H9 (cell line): ENCODE measurements around the gene GNA12. TPM values are rescaled to one million over a fixed set of nuclear protein-coding genes. Genes with fewer than 3 reads are reported as not detected.

ENCODE experiments used
- DNase-seq: peaks from one replicate; pipeline ENCODE4 v3.0.0-alpha.2; 2017
- H2AFZ ChIP-seq: one replicate; pipeline ENCODE4 v1.6.1; 2013; ENCODE audit warnings: mild to moderate bottlenecking, low read length, control low read depth, moderate library complexity
- H2AK5ac ChIP-seq: 2 replicates; pipeline ENCODE4 v1.6.1; 2013; ENCODE audit warnings: low read length, control low read depth, mixed read lengths; ENCODE audit not compliant: insufficient read length
- H2BK120ac ChIP-seq: one replicate; pipeline ENCODE4 v1.6.1; 2013; ENCODE audit warnings: low read depth, mild to moderate bottlenecking, low read length, control low read depth, inconsistent platforms; ENCODE audit not compliant: poor library complexity, severe bottlenecking
- H2BK12ac ChIP-seq: 2 replicates; pipeline ENCODE4 v1.6.1; 2013; ENCODE audit warnings: low read length, control low read depth, mixed read lengths, low read depth; ENCODE audit not compliant: insufficient read length
- H2BK15ac ChIP-seq: 2 replicates; pipeline ENCODE4 v1.6.1; 2013; ENCODE audit warnings: low read depth, low read length, control low read depth
- H2BK20ac ChIP-seq: one replicate; pipeline ENCODE4 v1.6.1; 2013; ENCODE audit warnings: low read depth, mild to moderate bottlenecking, low read length, control low read depth, inconsistent platforms; ENCODE audit not compliant: poor library complexity, severe bottlenecking
- H2BK5ac ChIP-seq: 2 replicates; pipeline ENCODE4 v1.6.1; 2013; ENCODE audit warnings: low read length, control low read depth, mixed read lengths; ENCODE audit not compliant: insufficient read length
- H3K14ac ChIP-seq: 2 replicates; pipeline ENCODE4 v1.6.1; 2013; ENCODE audit warnings: low read length, control low read depth; ENCODE audit not compliant: insufficient read depth
- H3K18ac ChIP-seq: 2 replicates; pipeline ENCODE4 v1.6.1; 2013; ENCODE audit warnings: low read depth, mild to moderate bottlenecking, mixed read lengths, low read length, control low read depth; ENCODE audit not compliant: insufficient read length
- H3K23ac ChIP-seq: 2 replicates; pipeline ENCODE4 v1.6.1; 2013; ENCODE audit warnings: low read length, control low read depth, mixed read lengths, low read depth; ENCODE audit not compliant: insufficient read length
- H3K23me2 ChIP-seq: 2 replicates; pipeline ENCODE4 v1.6.1; 2013; ENCODE audit warnings: low read depth, mild to moderate bottlenecking, mixed read lengths, low read length, control low read depth; ENCODE audit not compliant: insufficient read length, poor library complexity, severe bottlenecking
- H3K27ac ChIP-seq: 2 replicates; pipeline ENCODE4 v1.5.1; 2013; ENCODE audit warnings: low read length, control low read depth, mixed read lengths, low read depth; ENCODE audit not compliant: insufficient read length
- H3K27me3 ChIP-seq: 2 replicates; pipeline ENCODE4 v1.6.1; 2013; ENCODE audit warnings: low read length, control low read depth, inconsistent platforms; ENCODE audit not compliant: insufficient read depth
- H3K4ac ChIP-seq: 2 replicates; pipeline ENCODE4 v1.6.1; 2013; ENCODE audit warnings: low read depth, mild to moderate bottlenecking, control low read depth, inconsistent platforms, low read length, moderate library complexity
- H3K4me1 ChIP-seq: 2 replicates; pipeline ENCODE4 v1.6.1; 2013; ENCODE audit warnings: low read length, control low read depth, inconsistent platforms; ENCODE audit not compliant: insufficient read depth
- H3K4me2 ChIP-seq: 2 replicates; pipeline ENCODE4 v1.6.1; 2013; ENCODE audit warnings: low read length, control low read depth, mixed read lengths; ENCODE audit not compliant: insufficient read length, insufficient read depth
- H3K56ac ChIP-seq: 2 replicates; pipeline ENCODE4 v1.6.1; 2013; ENCODE audit warnings: low read depth, mild to moderate bottlenecking, mixed read lengths, low read length, control low read depth; ENCODE audit not compliant: insufficient read length
- H3K79me1 ChIP-seq: 2 replicates; pipeline ENCODE4 v1.6.1; 2013; ENCODE audit warnings: low read depth, mild to moderate bottlenecking, moderate library complexity, low read length, control low read depth, inconsistent platforms; ENCODE audit not compliant: insufficient read depth, poor library complexity, severe bottlenecking
- H3K79me2 ChIP-seq: 2 replicates; pipeline ENCODE4 v1.6.1; 2013; ENCODE audit warnings: low read length, control low read depth, inconsistent platforms; ENCODE audit not compliant: insufficient read depth
- H3K9ac ChIP-seq: 2 replicates; pipeline ENCODE4 v1.6.1; 2013; ENCODE audit warnings: low read length, control low read depth, mixed read lengths; ENCODE audit not compliant: insufficient read length; ENCODE audit errors: extremely low read depth
- H3K9me3 ChIP-seq: one replicate; pipeline ENCODE4 v1.6.1; 2013; ENCODE audit warnings: low read depth, low read length, inconsistent platforms; ENCODE audit not compliant: control insufficient read depth
- H3T11ph ChIP-seq: one replicate; pipeline ENCODE4 v1.6.1; 2013; ENCODE audit warnings: mild to moderate bottlenecking, low read length, control low read depth, inconsistent platforms
- H4K20me1 ChIP-seq: one replicate; pipeline ENCODE4 v1.6.1; 2013; ENCODE audit not compliant: control insufficient read depth, insufficient read length, insufficient read depth
- H4K5ac ChIP-seq: 2 replicates; pipeline ENCODE4 v1.6.1; 2013; ENCODE audit warnings: low read depth, mild to moderate bottlenecking, mixed read lengths, low read length, control low read depth; ENCODE audit not compliant: insufficient read length
- H4K8ac ChIP-seq: replicated peaks from 2 replicates; pipeline ENCODE4 v1.6.1; 2013; ENCODE audit warnings: low read length, control low read depth, mixed read lengths, low read depth; ENCODE audit not compliant: insufficient read length
- H4K91ac ChIP-seq: 2 replicates; pipeline ENCODE4 v1.6.1; 2013; ENCODE audit warnings: low read depth, mild to moderate bottlenecking, moderate library complexity, mixed read lengths, low read length, control low read depth; ENCODE audit not compliant: insufficient read length
- H3K27ac Mint-ChIP-seq, 3 experiments: 2 replicates in 2 of 3; 3 replicates in 1 of 3; pipeline ENCODE4 v1.8.0; 2020 to 2021; ENCODE audit warnings: mixed read lengths in 3 of 3, mild to moderate bottlenecking in 1 of 3, moderate library complexity in 1 of 3
- H3K27me3 Mint-ChIP-seq: 2 replicates; pipeline ENCODE4 v1.8.0; 2021; ENCODE audit warnings: low read depth, mild to moderate bottlenecking, moderate library complexity, mixed read lengths
- H3K36me3 Mint-ChIP-seq, 3 experiments: 2 replicates in 2 of 3; 3 replicates in 1 of 3; pipeline ENCODE4 v1.8.0; 2020 to 2021; ENCODE audit warnings: low read depth in 3 of 3, mixed read lengths in 3 of 3; ENCODE audit not compliant: insufficient read depth in 1 of 3
- H3K4me1 Mint-ChIP-seq, 2 experiments: 2 replicates each; pipeline ENCODE4 v1.8.0; 2020; ENCODE audit warnings: mixed read lengths in 2 of 2
- H3K4me3 Mint-ChIP-seq, 2 experiments: 2 replicates in 1 of 2; 3 replicates in 1 of 2; pipeline ENCODE4 v1.8.0; 2020 to 2021; ENCODE audit warnings: mild to moderate bottlenecking in 2 of 2, mixed read lengths in 2 of 2, moderate library complexity in 1 of 2
- H3K9me3 Mint-ChIP-seq, 2 experiments: 2 replicates in 1 of 2; 3 replicates in 1 of 2; pipeline ENCODE4 v1.8.0; 2020; ENCODE audit warnings: mild to moderate bottlenecking in 2 of 2, mixed read lengths in 2 of 2, moderate library complexity in 1 of 2
- CTCF ChIP-seq: fragments of 200-600 bp; sonication (generic); conservative IDR thresholded peaks from 3 replicates; pipeline ENCODE4 v1.8.0; 2021; ENCODE audit warnings: antibody characterized with exemption, mild to moderate bottlenecking
- WGBS: extraction: QIAGEN DNeasy Blood & Tissue Kit; methylation state at CpG from one replicate; pipeline ENCODE4 v1.1.7; 2013; ENCODE audit warnings: missing lambda C conversion rate, low lambda C conversion rate, mixed read lengths; ENCODE audit not compliant: insufficient read length; ENCODE audit errors: extremely low coverage; 5-methylcytosine and 5-hydroxymethylcytosine counted together
- total RNA-seq: library from RNA; stranded (reverse); gene quantifications from 2 replicates; pipeline ENCODE4 v1.2.1, GENCODE V29; 2021

The GNA12 gene
- total RNA-seq, 1 experiment from 2014 or later, result 60.2 TPM

GRCh38 chr7:2718296-2718965 is 125.7 kb downstream of the GNA12 start:
- Mint-ChIP-seq H3K27me3 (no peaks in the 10 kb centered on the region), H3K27ac (peak overlapping the region; percentile 56 to 78 (median 73); a peak in 3 of 7 replicates), H3K9me3 (no peaks in the 10 kb centered on the region), H3K36me3 (peaks cover 23 to 54% (median 51%) of the 10 kb centered on the region in 3 experiments), H3K4me1 (peaks cover 3 to 14% of the 10 kb centered on the region in 2 experiments; a peak in 3 of 4 replicates), H3K4me3 (no peak overlapping the region)
- H2BK20ac ChIP-seq, result no peak overlapping the region
- no peak overlapping the region for H2BK5ac ChIP-seq
- no peak overlapping the region for H3K18ac ChIP-seq
- H3K4me1 ChIP-seq, result no peaks in the 10 kb centered on the region
- no peak for DNase-seq
- no peak overlapping the region for H2BK12ac ChIP-seq
- no peaks in the 10 kb centered on the region for H3K79me2 ChIP-seq
- H3K23me2 ChIP-seq, result no peaks in the 10 kb centered on the region
- no peak overlapping the region for H2BK15ac ChIP-seq
- H4K91ac ChIP-seq, result no peak overlapping the region
- no peaks in the 10 kb centered on the region for H3K9me3 ChIP-seq
- H4K20me1 ChIP-seq, result no peaks in the 10 kb centered on the region
- H3K27ac ChIP-seq, result no peak overlapping the region
- no peak overlapping the region for H2BK120ac ChIP-seq
- H3T11ph ChIP-seq, result no peak overlapping the region
- no peak overlapping the region for H3K9ac ChIP-seq
- TF ChIP-seq CTCF, result no peak
- H3K56ac ChIP-seq, result no peak overlapping the region
- no peak overlapping the region for H3K14ac ChIP-seq
- no peak overlapping the region for H2AFZ ChIP-seq
- no peaks in the 10 kb centered on the region for H3K27me3 ChIP-seq
- H4K8ac ChIP-seq, result no peak overlapping the region
- H4K5ac ChIP-seq, result no peak overlapping the region
- H3K79me1 ChIP-seq, result no peaks in the 10 kb centered on the region
- no CpG with 5 or more reads among the region's 34 CpGs for WGBS
- H3K4ac ChIP-seq, result no peak overlapping the region
- no peak overlapping the region for H3K23ac ChIP-seq
- H3K4me2 ChIP-seq, result no peak overlapping the region
- H2AK5ac ChIP-seq, result no peak overlapping the region
